GM21737 (cell line): ENCODE data around the gene USH1C.

Experiments
- ATAC-seq: cut with Tn5 transposase; IDR thresholded peaks from one replicate; pipeline ENCODE4 v1.9.1; 2021; ENCODE audit warnings: mild to moderate bottlenecking, moderate library complexity; ENCODE audit not compliant: unreplicated experiment

USH1C gene

GRCh38 chr11:17571431-17572358 lies 27.5 kb upstream of the USH1C start:
- ATAC-seq: no peak

GRCh38 chr11:17570034-17570433 lies 25.8 kb upstream of the USH1C start:
- ATAC-seq: no peak

- no peak for ATAC-seq
Measured at GRCh38 chr11:17568944-17569343, 24.7 kb upstream of the USH1C start.

GRCh38 chr11:17564687-17565042 lies 20.4 kb upstream of the USH1C start:
- ATAC-seq: no peak

- no peak for ATAC-seq
Measured at GRCh38 chr11:17563961-17564686, 19.9 kb upstream of the USH1C start.

GRCh38 chr11:17563231-17563646 lies 19.0 kb upstream of the USH1C start:
- ATAC-seq: no peak

- no peak for ATAC-seq
Measured at GRCh38 chr11:17561526-17561925, 17.3 kb upstream of the USH1C start.

GRCh38 chr11:17561111-17561415 lies 16.8 kb upstream of the USH1C start:
- no peak for ATAC-seq

- ATAC-seq: no peak
Measured at GRCh38 chr11:17560281-17561110, 16.3 kb upstream of the USH1C start.

GRCh38 chr11:17559341-17560087 lies 15.3 kb upstream of the USH1C start:
- ATAC-seq: no peak

- ATAC-seq: no peak
Measured at GRCh38 chr11:17558916-17559315, 14.7 kb upstream of the USH1C start.

GRCh38 chr11:17558025-17558780 lies 14.0 kb upstream of the USH1C start:
- no peak for ATAC-seq

- ATAC-seq: no peak
Measured at GRCh38 chr11:17556999-17557398, 12.8 kb upstream of the USH1C start.

- ATAC-seq: no peak
Measured at GRCh38 chr11:17554487-17554886, 10.3 kb upstream of the USH1C start.

- no peak for ATAC-seq
Measured at GRCh38 chr11:17553249-17553546, 9.0 kb upstream of the USH1C start.

- no peak for ATAC-seq
Measured at GRCh38 chr11:17552392-17553248, 8.4 kb upstream of the USH1C start.

- ATAC-seq: no peak
Measured at GRCh38 chr11:17552041-17552355, 7.8 kb upstream of the USH1C start.

GRCh38 chr11:17551347-17552040 lies 7.3 kb upstream of the USH1C start:
- no peak for ATAC-seq
